ENCODE results near the gene SECISBP2.

SECISBP2 gene

DNA sequence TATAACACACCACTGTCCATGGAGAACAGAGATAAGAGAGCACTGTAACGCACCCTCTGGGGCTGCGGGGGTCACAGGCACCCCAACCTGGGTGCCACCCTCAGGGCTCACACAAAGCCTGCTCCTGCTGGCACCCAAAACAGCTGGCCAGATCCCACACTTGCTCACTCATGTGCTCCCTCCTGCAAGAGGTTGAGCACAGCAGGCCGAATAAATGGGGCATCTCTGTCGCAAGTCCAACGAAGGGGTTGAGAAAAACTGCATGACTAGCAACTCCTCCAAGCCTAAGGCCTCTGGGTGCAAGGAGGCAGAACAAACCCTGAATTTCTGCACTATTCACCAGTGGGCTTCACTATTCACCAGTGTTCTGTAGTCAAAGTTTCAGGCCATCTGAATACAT is 80.3 kb downstream of the SECISBP2 start:
- DNase-seq (ENCODE audit: low read depth in 3 of 3, low spot score in 1 of 3) = no peak

DNA sequence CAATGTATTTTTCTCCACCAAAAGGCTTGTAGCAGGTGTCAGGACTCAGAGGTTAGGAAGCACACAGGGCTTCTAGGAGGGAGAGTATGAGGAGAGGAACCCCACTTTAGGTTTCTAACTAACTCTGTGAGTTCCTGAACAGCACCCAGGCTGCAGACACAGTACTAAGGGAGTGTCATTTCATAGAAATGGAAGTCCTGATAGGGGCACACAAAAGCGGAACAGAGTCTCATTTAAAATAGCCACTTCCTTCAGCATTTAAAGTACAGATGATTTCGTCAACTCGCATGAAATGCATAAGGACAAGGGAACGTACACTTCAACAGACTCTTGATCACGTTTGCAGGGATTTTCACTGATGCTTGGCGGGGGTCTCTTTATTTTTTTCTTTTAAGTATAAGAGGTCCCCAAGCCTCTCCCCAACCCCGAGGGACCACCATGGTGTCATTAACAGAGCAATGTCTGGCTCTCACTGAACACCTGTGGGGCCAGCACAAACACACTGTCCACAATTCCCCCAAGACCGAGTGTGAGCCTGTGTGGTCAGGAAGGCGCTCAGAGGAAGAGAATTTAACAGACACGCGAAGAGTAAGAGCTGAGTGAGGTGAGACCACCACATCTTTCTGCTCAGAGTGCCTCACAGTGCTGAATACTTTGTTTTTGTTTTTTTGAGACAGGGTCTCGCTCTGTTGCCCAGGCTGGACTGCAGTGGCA is 82.3 kb downstream of the SECISBP2 start:
- DNase-seq (ENCODE audit: low read depth in 3 of 3, low spot score in 1 of 3) = no peak

DNA sequence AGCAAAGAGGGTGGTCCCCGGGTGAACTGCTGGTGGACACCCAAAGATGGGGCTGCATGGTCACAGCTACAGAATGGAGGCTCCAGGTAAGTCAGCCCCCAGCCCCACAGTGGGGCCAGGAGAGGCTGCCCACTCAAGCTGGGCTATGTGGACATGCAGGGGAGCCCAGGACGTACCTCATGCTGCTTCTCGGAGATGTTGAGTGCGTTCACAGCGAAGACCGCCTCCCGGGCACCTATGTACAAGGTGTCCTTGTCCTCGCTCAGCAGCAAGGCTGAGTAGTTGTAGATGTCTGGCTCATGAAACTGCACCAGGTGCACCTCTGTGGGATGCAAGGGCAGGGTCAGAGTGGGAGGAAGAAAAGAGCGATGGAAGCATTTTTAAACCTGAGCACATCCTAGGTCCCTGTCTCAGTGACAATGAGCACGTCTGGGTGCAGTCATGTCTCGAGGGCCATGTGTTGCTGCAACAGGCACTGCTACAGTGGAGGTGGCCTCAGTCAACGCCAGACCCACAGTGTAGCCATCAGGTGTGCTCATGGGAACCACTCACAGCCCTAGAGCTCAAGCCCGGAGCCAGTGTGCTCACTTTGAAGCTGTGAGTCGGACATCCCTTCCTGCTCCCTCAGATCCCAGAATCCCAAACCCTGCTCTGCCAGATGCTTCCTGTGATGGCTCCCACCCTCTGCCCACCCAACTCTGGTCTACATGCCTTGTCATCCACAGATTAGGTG is 84.6 kb downstream of the SECISBP2 start:
- DNase-seq (ENCODE audit: low read depth in 3 of 3, low spot score in 1 of 3) = no peak

DNA sequence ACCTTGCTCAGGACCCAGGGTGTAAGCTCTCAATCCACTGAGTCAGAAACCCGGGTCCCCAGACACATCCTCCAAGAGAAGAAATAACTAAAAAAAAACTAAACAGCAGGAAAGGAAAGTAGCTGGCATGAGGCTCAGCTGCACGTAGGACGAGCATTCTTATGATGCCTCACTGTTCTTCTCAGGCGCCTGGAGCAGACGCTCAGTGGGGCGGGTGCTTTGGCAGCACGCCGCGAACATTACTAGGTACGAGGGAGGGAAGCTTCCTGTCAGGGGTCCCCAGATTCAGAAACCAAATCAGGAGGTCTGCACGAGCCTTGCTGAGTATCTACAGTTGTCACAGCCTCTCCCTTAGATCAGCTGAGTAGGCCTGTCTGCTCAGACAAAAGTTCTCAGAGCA is 85.8 kb downstream of the SECISBP2 start:
- no peak for DNase-seq (ENCODE audit: low read depth in 3 of 3, low spot score in 1 of 3)

DNA sequence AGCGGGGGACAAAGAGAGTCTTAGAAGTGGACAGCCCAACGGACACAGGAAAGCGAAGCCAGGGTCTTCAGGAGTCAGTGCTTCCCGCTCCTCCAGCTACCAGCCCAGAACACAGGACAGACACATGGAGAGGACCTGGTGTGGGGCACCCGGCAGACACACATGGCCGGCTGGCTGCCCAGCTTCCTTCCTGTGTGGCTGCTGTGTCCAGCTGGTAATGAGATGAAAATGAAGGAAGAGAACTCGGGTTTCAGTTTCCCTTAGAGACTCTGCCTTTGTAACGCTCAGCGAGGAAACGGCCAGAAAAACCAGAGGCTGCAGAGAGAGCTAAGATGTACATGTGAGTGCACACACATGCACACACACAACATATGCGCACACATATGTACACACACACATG is 87.5 kb downstream of the SECISBP2 start:
- DNase-seq (ENCODE audit: low read depth in 3 of 3, low spot score in 1 of 3) = no peak

DNA sequence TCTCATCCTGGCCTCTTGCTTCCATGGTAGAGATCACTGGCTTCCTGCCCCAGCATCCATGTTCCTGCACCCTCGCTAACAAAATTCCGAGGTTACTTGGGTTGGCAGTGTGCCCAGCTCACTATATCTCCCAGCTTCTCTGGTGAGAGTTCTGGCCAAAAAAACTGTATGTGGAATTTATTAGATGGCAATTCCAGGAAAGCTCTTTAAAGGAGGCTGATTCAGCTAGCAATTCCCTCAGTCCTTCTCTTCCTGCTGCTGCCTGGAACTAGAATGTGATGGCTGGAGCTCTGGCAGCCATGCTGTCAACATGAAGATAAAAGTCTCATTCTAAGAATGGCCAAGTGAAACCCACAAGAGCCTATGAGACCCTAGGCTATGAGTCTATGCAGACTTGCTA is 88.8 kb downstream of the SECISBP2 start:
- DNase-seq (ENCODE audit: low read depth in 3 of 3, low spot score in 1 of 3) = no peak

DNA sequence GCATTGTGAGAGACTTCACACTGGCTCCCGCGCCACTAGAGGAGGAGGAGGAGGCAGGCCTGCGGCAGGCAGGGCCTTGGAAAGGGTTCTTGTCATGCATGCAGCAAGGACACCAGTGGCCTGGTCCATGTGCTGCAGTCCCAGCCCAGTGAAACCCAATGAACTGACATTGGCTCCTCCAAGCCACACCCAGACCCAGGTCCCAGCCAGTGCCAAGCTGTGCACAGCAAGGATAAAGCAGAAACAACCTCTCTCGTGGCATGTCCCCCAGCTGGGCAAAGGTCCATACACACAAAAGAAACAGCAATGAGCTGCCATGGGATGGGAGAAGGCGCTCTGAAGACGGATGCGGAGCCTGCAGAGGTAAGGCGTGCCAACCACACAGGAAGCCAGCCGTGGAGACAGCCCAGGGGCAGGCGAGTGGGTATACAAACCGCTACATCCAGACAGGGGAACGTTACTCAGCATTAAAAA is 90.4 kb downstream of the SECISBP2 start:
- DNase-seq (ENCODE audit: low read depth in 3 of 3, low spot score in 1 of 3) = peak in 2 of 3 donors; percentile 47 to 50
